ENCODE results near the gene RHOF. TPM values are rescaled to one million over a fixed set of nuclear protein-coding genes. Genes with fewer than 3 reads are reported as not detected.

The RHOF gene
- total and polyA plus RNA-seq, 2 of the 13 experiments (the other 11 are each of a cell fraction or from before 2014, with no cell fraction given), result 14.6 to 32.2 TPM

DNA sequence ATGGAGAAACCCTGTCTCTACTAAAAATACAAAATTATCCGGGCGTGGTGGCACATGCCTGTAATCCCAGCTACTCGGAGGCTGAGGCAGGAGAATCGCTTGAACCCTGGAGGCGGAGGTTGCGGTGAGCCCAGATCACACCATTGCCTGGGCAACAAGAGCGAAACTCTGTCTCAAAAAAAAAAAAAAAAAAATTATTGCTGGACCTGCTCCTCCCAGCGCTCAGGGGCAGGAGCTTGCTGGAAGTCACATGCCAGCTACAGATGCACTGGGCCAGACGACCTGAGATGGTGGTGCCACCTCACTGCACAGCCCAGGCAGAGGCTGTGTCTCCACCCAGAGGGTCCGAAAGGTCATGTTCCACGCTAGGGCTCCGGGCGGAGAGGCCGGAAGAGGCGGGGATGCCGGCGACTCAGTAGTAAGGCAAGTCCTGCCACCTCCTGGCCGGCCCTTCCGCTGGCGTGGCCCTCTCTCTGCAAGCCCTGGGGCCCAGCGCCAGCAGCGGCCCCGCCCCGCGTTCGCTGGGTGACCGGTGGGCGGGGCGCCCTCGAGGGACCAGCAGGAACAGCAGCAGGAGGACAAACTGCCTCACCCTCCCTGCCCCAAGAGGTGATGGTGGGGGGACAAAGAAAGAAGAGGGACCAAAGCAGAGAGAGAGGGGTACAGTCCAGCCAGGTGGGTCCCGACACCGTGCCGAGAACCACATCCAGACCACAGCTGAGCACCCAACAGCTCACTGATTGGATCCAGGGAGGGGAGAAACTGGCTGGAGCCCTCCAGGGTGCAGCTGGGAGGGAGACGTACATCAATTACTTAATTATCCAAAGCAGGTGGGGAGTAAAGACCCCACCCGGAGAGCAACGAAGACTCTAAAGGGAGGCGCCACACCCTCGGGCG is 3.6 kb upstream of the RHOF start (continued):
- TF ChIP-seq ZFP36 (IDR thresholded peaks at IDR 0.05; ENCODE audit: borderline replicate concordance, low read depth, low read length, partially characterized antibody) (no peak), GFI1 (CRISPR knock-in tag; IDR thresholded peaks at IDR 0.05; ENCODE audit: borderline replicate concordance) (peak; percentile 73), ZC3H4 (CRISPR knock-in tag; IDR thresholded peaks at IDR 0.05; ENCODE audit: borderline replicate concordance) (peak; percentile 79; the same call in 1 of the 2 replicates), ZNF17 (CRISPR knock-in tag; IDR thresholded peaks at IDR 0.05) (no peak), ZNF724P (CRISPR knock-in tag; IDR thresholded peaks at IDR 0.05; ENCODE audit: borderline replicate concordance) (no peak), ZNF549 (CRISPR knock-in tag; IDR thresholded peaks at IDR 0.05) (no peak), ZNF850 (CRISPR knock-in tag; conservative IDR thresholded peaks at IDR 0.05) (no peak), LCORL (IDR thresholded peaks at IDR 0.05) (no peak), LCORL (CRISPR knock-in tag; IDR thresholded peaks at IDR 0.05) (peak; percentile 87), POLR2AphosphoS2 (IDR thresholded peaks at IDR 0.05; ENCODE audit: low read depth, low read length) (0 out of 2 replicates have a peak, but pooled peaks have one; percentile 68), REL (CRISPR knock-in tag; conservative IDR thresholded peaks at IDR 0.05) (no peak), ZNF224 (CRISPR knock-in tag; IDR thresholded peaks at IDR 0.05) (no peak; the same call in 1 of the 2 replicates), ZKSCAN8 (CRISPR knock-in tag; IDR thresholded peaks at IDR 0.05; ENCODE audit: borderline replicate concordance) (peak; percentile 98), CAMTA2 (CRISPR knock-in tag; IDR thresholded peaks at IDR 0.05; ENCODE audit: borderline replicate concordance) (no peak), TOE1 (CRISPR knock-in tag; IDR thresholded peaks at IDR 0.05) (no peak), ZNF382 (CRISPR knock-in tag; IDR thresholded peaks at IDR 0.05; ENCODE audit: borderline replicate concordance) (no peak), ZNF256 (CRISPR knock-in tag; conservative IDR thresholded peaks at IDR 0.05) (peak; percentile 8; the same call in 1 of the 2 replicates), NKX3-1 (CRISPR knock-in tag; IDR thresholded peaks at IDR 0.05) (no peak), TMF1 (CRISPR knock-in tag; IDR thresholded peaks at IDR 0.05; ENCODE audit: low read depth) (no peak), KDM6A (CRISPR knock-in tag; IDR thresholded peaks at IDR 0.05; ENCODE audit: low read depth) (no peak), RCOR2 (CRISPR knock-in tag; IDR thresholded peaks at IDR 0.05) (peak; percentile 61; the same call in 1 of the 2 replicates), ZNF335 (CRISPR knock-in tag; IDR thresholded peaks at IDR 0.05) (no peak; the same call in 1 of the 2 replicates)
- TF ChIP-seq, protein P1, sequence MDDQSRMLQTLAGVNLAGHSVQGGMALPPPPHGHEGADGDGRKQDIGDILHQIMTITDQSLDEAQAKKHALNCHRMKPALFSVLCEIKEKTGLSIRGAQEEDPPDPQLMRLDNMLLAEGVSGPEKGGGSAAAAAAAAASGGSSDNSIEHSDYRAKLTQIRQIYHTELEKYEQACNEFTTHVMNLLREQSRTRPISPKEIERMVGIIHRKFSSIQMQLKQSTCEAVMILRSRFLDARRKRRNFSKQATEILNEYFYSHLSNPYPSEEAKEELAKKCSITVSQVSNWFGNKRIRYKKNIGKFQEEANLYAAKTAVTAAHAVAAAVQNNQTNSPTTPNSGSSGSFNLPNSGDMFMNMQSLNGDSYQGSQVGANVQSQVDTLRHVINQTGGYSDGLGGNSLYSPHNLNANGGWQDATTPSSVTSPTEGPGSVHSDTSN (CRISPR knock-in tag; IDR thresholded peaks at IDR 0.05; ENCODE audit: borderline replicate concordance), result no peak
- TF ChIP-seq, protein P2, sequence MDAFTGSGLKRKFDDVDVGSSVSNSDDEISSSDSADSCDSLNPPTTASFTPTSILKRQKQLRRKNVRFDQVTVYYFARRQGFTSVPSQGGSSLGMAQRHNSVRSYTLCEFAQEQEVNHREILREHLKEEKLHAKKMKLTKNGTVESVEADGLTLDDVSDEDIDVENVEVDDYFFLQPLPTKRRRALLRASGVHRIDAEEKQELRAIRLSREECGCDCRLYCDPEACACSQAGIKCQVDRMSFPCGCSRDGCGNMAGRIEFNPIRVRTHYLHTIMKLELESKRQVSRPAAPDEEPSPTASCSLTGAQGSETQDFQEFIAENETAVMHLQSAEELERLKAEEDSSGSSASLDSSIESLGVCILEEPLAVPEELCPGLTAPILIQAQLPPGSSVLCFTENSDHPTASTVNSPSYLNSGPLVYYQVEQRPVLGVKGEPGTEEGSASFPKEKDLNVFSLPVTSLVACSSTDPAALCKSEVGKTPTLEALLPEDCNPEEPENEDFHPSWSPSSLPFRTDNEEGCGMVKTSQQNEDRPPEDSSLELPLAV (CRISPR knock-in tag; conservative IDR thresholded peaks at IDR 0.05; ENCODE audit: low read depth), result no peak
- TF ChIP-seq, protein P3, sequence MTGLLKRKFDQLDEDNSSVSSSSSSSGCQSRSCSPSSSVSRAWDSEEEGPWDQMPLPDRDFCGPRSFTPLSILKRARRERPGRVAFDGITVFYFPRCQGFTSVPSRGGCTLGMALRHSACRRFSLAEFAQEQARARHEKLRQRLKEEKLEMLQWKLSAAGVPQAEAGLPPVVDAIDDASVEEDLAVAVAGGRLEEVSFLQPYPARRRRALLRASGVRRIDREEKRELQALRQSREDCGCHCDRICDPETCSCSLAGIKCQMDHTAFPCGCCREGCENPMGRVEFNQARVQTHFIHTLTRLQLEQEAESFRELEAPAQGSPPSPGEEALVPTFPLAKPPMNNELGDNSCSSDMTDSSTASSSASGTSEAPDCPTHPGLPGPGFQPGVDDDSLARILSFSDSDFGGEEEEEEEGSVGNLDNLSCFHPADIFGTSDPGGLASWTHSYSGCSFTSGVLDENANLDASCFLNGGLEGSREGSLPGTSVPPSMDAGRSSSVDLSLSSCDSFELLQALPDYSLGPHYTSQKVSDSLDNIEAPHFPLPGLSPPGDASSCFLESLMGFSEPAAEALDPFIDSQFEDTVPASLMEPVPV (CRISPR knock-in tag; IDR thresholded peaks at IDR 0.05), result no peak
- TF ChIP-seq, protein P4, sequence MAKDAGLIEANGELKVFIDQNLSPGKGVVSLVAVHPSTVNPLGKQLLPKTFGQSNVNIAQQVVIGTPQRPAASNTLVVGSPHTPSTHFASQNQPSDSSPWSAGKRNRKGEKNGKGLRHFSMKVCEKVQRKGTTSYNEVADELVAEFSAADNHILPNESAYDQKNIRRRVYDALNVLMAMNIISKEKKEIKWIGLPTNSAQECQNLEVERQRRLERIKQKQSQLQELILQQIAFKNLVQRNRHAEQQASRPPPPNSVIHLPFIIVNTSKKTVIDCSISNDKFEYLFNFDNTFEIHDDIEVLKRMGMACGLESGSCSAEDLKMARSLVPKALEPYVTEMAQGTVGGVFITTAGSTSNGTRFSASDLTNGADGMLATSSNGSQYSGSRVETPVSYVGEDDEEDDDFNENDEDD (CRISPR knock-in tag; IDR thresholded peaks at IDR 0.05; ENCODE audit: borderline replicate concordance), result peak; percentile 27; the same call in 1 of the 2 replicates

Measured in HepG2 (cell line).